Measurements from ENCODE around the gene S100A14. TPM values are rescaled to one million over a fixed set of nuclear protein-coding genes. Genes with fewer than 3 reads are reported as not detected.

Gene S100A14
- total and polyA plus RNA-seq, 2 of the 4 experiments (the other 2 are of a cell fraction): 0.10 TPM; not detected in 1

- no peak overlapping the region for H3K18ac ChIP-seq (ENCODE audit: low read depth, low read length)
- H3K4ac ChIP-seq (ENCODE audit: low read depth, low read length): peak overlapping the region; percentile 90
- H3K9me3 ChIP-seq (ENCODE audit: control insufficient read depth, insufficient read depth, low read length): no peaks in the 10 kb centered on the region
- H2AFZ ChIP-seq (replicated peaks; ENCODE audit: low read length, poor library complexity): peak overlapping the region; percentile 72
- H3K79me1 ChIP-seq (ENCODE audit: low read depth in 1 of 2, low read length in 2 of 2): peaks cover 8 to 42% of the 10 kb centered on the region in 2 experiments; a peak in 3 of 4 replicates
- no peak overlapping the region for H3K56ac ChIP-seq (ENCODE audit: extremely low read depth, insufficient read depth, low read length)
- H3K36me3 ChIP-seq (ENCODE audit: control insufficient read depth, insufficient read depth, low read length): peaks cover 2% of the 10 kb centered on the region; the same call in 1 of the 2 replicates
- no peak for TF ChIP-seq USF2 (IDR thresholded peaks at IDR 0.05; ENCODE audit: low read depth, low read length)
- no peak for TF ChIP-seq BHLHE40 (IDR thresholded peaks at IDR 0.05; ENCODE audit: low read depth, low read length)
- no peak for TF ChIP-seq FOS (IDR thresholded peaks at IDR 0.05; ENCODE audit: low read depth, low read length)
- TF ChIP-seq NFE2L2 (IDR thresholded peaks at IDR 0.05; ENCODE audit: low read depth, low read length): no peak
- TF ChIP-seq RAD21 (IDR thresholded peaks at IDR 0.05; ENCODE audit: low read length): no peak
- no peak for TF ChIP-seq MXI1 (IDR thresholded peaks at IDR 0.05; ENCODE audit: borderline replicate concordance, low read depth, low read length)
- TF ChIP-seq CTCF (conservative IDR thresholded peaks at IDR 0.05; ENCODE audit: low read depth, low read length): no peak
- TF ChIP-seq RFX5 (IDR thresholded peaks at IDR 0.05; ENCODE audit: low read depth, low read length): no peak
- no peak for TF ChIP-seq CEBPB (IDR thresholded peaks at IDR 0.05; ENCODE audit: low read depth, low read length)
- no peak for TF ChIP-seq MAZ (IDR thresholded peaks at IDR 0.05; ENCODE audit: borderline replicate concordance, low read depth, low read length)
- no peak for TF ChIP-seq ELK1 (IDR thresholded peaks at IDR 0.05; ENCODE audit: borderline replicate concordance, low read depth, low read length)
- no peak for TF ChIP-seq RCOR1 (IDR thresholded peaks at IDR 0.05; ENCODE audit: insufficient replicate concordance, low read length)
- no peak for TF ChIP-seq CHD1 (IDR thresholded peaks at IDR 0.05; ENCODE audit: low read depth, low read length)
- no peak for TF ChIP-seq POLR2A (IDR thresholded peaks at IDR 0.05; ENCODE audit: low read depth, low read length)
- no peak for TF ChIP-seq MAFK (IDR thresholded peaks at IDR 0.05; ENCODE audit: low read depth, low read length)
- no peak for TF ChIP-seq SMC3 (IDR thresholded peaks at IDR 0.05; ENCODE audit: low read depth, low read length)
- DNase-seq (no peak), ATAC-seq (ENCODE audit: low read depth) (no peak)
- peak overlapping the region; percentile 63 for H2BK20ac ChIP-seq (ENCODE audit: low read depth, low read length)
- intact Hi-C loops (cut with micrococcal nuclease): loop anchor here (2.0 kb wide), 1 partner anchor 41 kb away; no protein-coding TSS in a partner anchor
- H3K9ac ChIP-seq (ENCODE audit: low read depth, low read length): peak overlapping the region; percentile 28; the same call in 1 of the 2 replicates
- 90% methylated on average over 2 of the region's 5 CpGs; no CpG with 5 or more reads in 1 of the 2 experiments for WGBS, 2 experiments (ENCODE audit: extremely low coverage in 2 of 2, insufficient read length in 1 of 2)
- peaks cover 11% of the 10 kb centered on the region; the same call in 1 of the 2 replicates for H4K20me1 ChIP-seq (ENCODE audit: insufficient read depth, low read length)
- H2BK120ac ChIP-seq (ENCODE audit: low read depth, low read length): peak overlapping the region; percentile 76; the same call in 1 of the 2 replicates
- H3K4me1 ChIP-seq (ENCODE audit: control insufficient read depth, insufficient read depth, low read length): peaks cover 37% of the 10 kb centered on the region
- CTCF ChIA-PET: interaction anchor here (1.1 to 3.3 kb wide), 3 partner anchors 9 to 41 kb away, joined by 3 to 18 read pairs (median 8); partner anchors contain the start of genes S100A1 and S100A13
- H3K4me3 ChIP-seq (ENCODE audit: insufficient read depth, low read depth, low read length): no peak overlapping the region
- H4K8ac ChIP-seq (ENCODE audit: low read depth in 2 of 2, low read length in 2 of 2): peak overlapping the region; percentile 49 to 79
- H4K5ac ChIP-seq (ENCODE audit: low read depth, low read length): no peak overlapping the region
- peak overlapping the region; percentile 99 for H2AK9ac ChIP-seq (replicated peaks; ENCODE audit: low read depth, low read length, poor library complexity)
- in situ Hi-C loops (cut with MboI; ENCODE audit: low sequenced_read_pairs): no loop called here
- H4K91ac ChIP-seq (ENCODE audit: insufficient read depth, low read depth, low read length): peak overlapping the region; percentile 73
- no peaks in the 10 kb centered on the region for H3K27me3 ChIP-seq (ENCODE audit: control insufficient read depth, insufficient read depth, low read length)
- peak overlapping the region; percentile 93; the same call in 1 of the 2 replicates for H3K14ac ChIP-seq (replicated peaks; ENCODE audit: low read depth, low read length)
- POLR2A ChIA-PET (ENCODE audit: unreplicated experiment): interaction anchor here (0.5 to 1.4 kb wide), 2 partner anchors 14 to 170 kb away, joined by 3 to 10 read pairs; partner anchors contain the start of gene S100A13
- dilution Hi-C loops (cut with HindIII; ENCODE audit: low sequenced_read_pairs, unreplicated experiment): no loop called here
- H3K4me2 ChIP-seq (ENCODE audit: low read depth, low read length): no peak overlapping the region
- no TSS peak for BruUV-seq (replicated peaks)
- H3K27ac ChIP-seq (ENCODE audit: insufficient read depth, low read length): peak overlapping the region; percentile 95
- H2AK5ac ChIP-seq (ENCODE audit: low read depth, low read length): peak overlapping the region; percentile 42
- H2BK5ac ChIP-seq (ENCODE audit: low read depth, low read length, poor library complexity, severe bottlenecking): peak overlapping the region; percentile 14
- no peak overlapping the region for H3K23ac ChIP-seq (ENCODE audit: low read depth, low read length)
- peak overlapping the region; percentile 61; the same call in 2 of the 3 replicates for H2BK15ac ChIP-seq (ENCODE audit: low read depth, low read length)
- peaks cover 11% of the 10 kb centered on the region for H3K9me1 ChIP-seq (ENCODE audit: insufficient read depth, low read length)
These were observed 2.7 kb downstream of the S100A14 start for GRCh38 chr1:153613406-153613805.
